Coronary artery (tissue), 2 donors: Measurements from ENCODE around the gene AK9.
"Not testable (repeated sequence)": the region's sequence is repeated elsewhere in the genome, so short reads cannot be mapped to it uniquely, and the experiment has no call there.

Source experiments
- DNase-seq: peaks from one replicate; pipeline ENCODE4 v3.0.0-alpha.2; 2017; ENCODE audit warnings: low spot score
- H3K27ac ChIP-seq, 2 donors: fragments of 200-600 bp; sonication (generic); one replicate each; pipeline ENCODE4 v1.5.1; 2016 to 2019
- H3K4me3 ChIP-seq: fragments of 200-600 bp; sonication (generic); 2 replicates; pipeline ENCODE4 v1.5.1; 2016; ENCODE audit warnings: mild to moderate bottlenecking, moderate library complexity
- CTCF ChIP-seq: fragments of 200-600 bp; sonication (generic); IDR thresholded peaks from one replicate; pipeline ENCODE4 v1.5.1; 2019; ENCODE audit warnings: antibody characterized with exemption

Gene AK9

GRCh38 chr6:109609737-109610136 lies 81.3 kb downstream of the AK9 start:
- Histone ChIP-seq H3K4me3 (no peak overlapping the region), H3K27ac (no peak overlapping the region)
- TF ChIP-seq CTCF = no peak
- DNase-seq = no peak

- TF ChIP-seq CTCF = no peak
- no peak overlapping the region for H3K27ac ChIP-seq
- no peak overlapping the region for H3K4me3 ChIP-seq
- no peak for DNase-seq
Measured at GRCh38 chr6:109606359-109606758, 84.6 kb downstream of the AK9 start.

GRCh38 chr6:109595998-109596397 lies 95.0 kb downstream of the AK9 start:
- no peak for TF ChIP-seq CTCF
- no peak for DNase-seq
- H3K27ac ChIP-seq = no peak overlapping the region

GRCh38 chr6:109580519-109580918 lies 110.5 kb downstream of the AK9 start:
- no peak overlapping the region for H3K27ac ChIP-seq
- DNase-seq = no peak
- TF ChIP-seq CTCF = no peak
- H3K4me3 ChIP-seq = no peak overlapping the region

More at GRCh38 chr6:109595998-109596397, 95.0 kb downstream of the AK9 start:
- no peak overlapping the region for H3K4me3 ChIP-seq

- H3K4me3 ChIP-seq = no peak overlapping the region
- TF ChIP-seq CTCF = no peak
- no peak overlapping the region for H3K27ac ChIP-seq
- no peak for DNase-seq
Measured at GRCh38 chr6:109579361-109579760, 111.6 kb downstream of the AK9 start.

GRCh38 chr6:109569901-109570300 lies 121.1 kb downstream of the AK9 start:
- not testable (repeated sequence) for H3K27ac ChIP-seq, DNase-seq, H3K4me3 ChIP-seq

- TF ChIP-seq CTCF = no peak
- Histone ChIP-seq H3K27ac (no peak overlapping the region), H3K4me3 (no peak overlapping the region)
- no peak for DNase-seq
Measured at GRCh38 chr6:109561844-109562243, 129.2 kb downstream of the AK9 start.

- Histone ChIP-seq H3K27ac (no peak overlapping the region), H3K4me3 (no peak overlapping the region)
- no peak for DNase-seq
- TF ChIP-seq CTCF = no peak
Measured at GRCh38 chr6:109531446-109531845, 159.6 kb downstream of the AK9 start.
